Measurements from ENCODE around the gene MEIS3. TPM values are rescaled to one million over a fixed set of nuclear protein-coding genes. Genes with fewer than 3 reads are reported as not detected.

MEIS3 gene
- total and polyA plus RNA-seq, 2 experiments from 2014 or later: 20.1 to 56.1 TPM

GRCh38 chr19:47430041-47430802 is 10.9 kb upstream of the MEIS3 start:
- Histone ChIP-seq H3K36me3 (ENCODE audit: low read depth) (no peaks in the 10 kb centered on the region), H3K9me2 (ENCODE audit: insufficient read depth) (no peaks in the 10 kb centered on the region), H3K4me1 (ENCODE audit: insufficient read depth) (peaks cover 6% of the 10 kb centered on the region; the same call in 1 of the 2 replicates), H2AFZ (peak overlapping the region; percentile 77), H3K79me2 (ENCODE audit: insufficient read depth) (no peaks in the 10 kb centered on the region), H3K27ac (no peak overlapping the region), H4K20me1 (ENCODE audit: insufficient read depth) (no peaks in the 10 kb centered on the region), H3K4me2 (ENCODE audit: unreplicated experiment) (peak overlapping the region; percentile 32), H3K4me3 (peak overlapping the region; percentile 13; the same call in 1 of the 2 replicates), H3K9ac (peak overlapping the region; percentile 46), H3K27me3 (replicated peaks; ENCODE audit: insufficient read depth) (no peaks in the 10 kb centered on the region), H3F3A (ENCODE audit: insufficient read depth) (peaks cover 8% of the 10 kb centered on the region), H3K9me3 (ENCODE audit: low read depth) (no peaks in the 10 kb centered on the region)
- in situ Hi-C loops (cut with MboI): no loop called here
- TF ChIP-seq EZH2 (IDR thresholded peaks at IDR 0.05; ENCODE audit: insufficient read depth, poor library complexity, severe bottlenecking) (no peak), EZH2phosphoT487 (IDR thresholded peaks at IDR 0.05; ENCODE audit: insufficient read depth, low read depth) (no peak)
- DNase-seq: peak; percentile 88
- WGBS, 2 experiments (ENCODE audit: low coverage in 1 of 2, low lambda C conversion rate in 2 of 2, missing lambda C conversion rate in 2 of 2): 11% methylated on average over 58 to 69 of the region's 69 CpGs

- H3K36me3 ChIP-seq (ENCODE audit: low read depth): no peaks in the 10 kb centered on the region
- H3F3A ChIP-seq (ENCODE audit: insufficient read depth): peaks cover 8% of the 10 kb centered on the region
- in situ Hi-C loops (cut with MboI): no loop called here
- H3K4me1 ChIP-seq (ENCODE audit: insufficient read depth): peaks cover 6% of the 10 kb centered on the region; the same call in 1 of the 2 replicates
- H3K9me3 ChIP-seq (ENCODE audit: low read depth): no peaks in the 10 kb centered on the region
- no peaks in the 10 kb centered on the region for H3K79me2 ChIP-seq (ENCODE audit: insufficient read depth)
- peak overlapping the region; percentile 77 for H2AFZ ChIP-seq
- H3K4me2 ChIP-seq (ENCODE audit: unreplicated experiment): no peak overlapping the region
- 27 to 33% methylated on average over 16 to 20 of the region's 20 CpGs for WGBS, 2 experiments (ENCODE audit: low coverage in 1 of 2, low lambda C conversion rate in 2 of 2, missing lambda C conversion rate in 2 of 2)
- no peaks in the 10 kb centered on the region for H3K9me2 ChIP-seq (ENCODE audit: insufficient read depth)
- H3K27me3 ChIP-seq (replicated peaks; ENCODE audit: insufficient read depth): 0 out of 2 replicates have a peak, but pooled peaks cover 5% of the 10 kb centered on the region
- H3K27ac ChIP-seq: no peak overlapping the region
- TF ChIP-seq EZH2phosphoT487 (IDR thresholded peaks at IDR 0.05; ENCODE audit: insufficient read depth, low read depth) (no peak), EZH2 (IDR thresholded peaks at IDR 0.05; ENCODE audit: insufficient read depth, poor library complexity, severe bottlenecking) (no peak)
- no peak overlapping the region; the same call in 1 of the 2 replicates for H3K9ac ChIP-seq
- no peak overlapping the region for H3K4me3 ChIP-seq
- no peak for DNase-seq
- no peaks in the 10 kb centered on the region for H4K20me1 ChIP-seq (ENCODE audit: insufficient read depth)
Measured at GRCh38 chr19:47429140-47429793, 9.9 kb upstream of the MEIS3 start.

- H3K4me2 ChIP-seq (ENCODE audit: unreplicated experiment): peak overlapping the region; percentile 89
- H3K27ac ChIP-seq: peak overlapping the region; percentile 54
- peak; percentile 100 for DNase-seq
- no peaks in the 10 kb centered on the region for H3K79me2 ChIP-seq (ENCODE audit: insufficient read depth)
- 2 to 6% methylated on average over 22 to 27 of the region's 27 CpGs for WGBS, 2 experiments (ENCODE audit: low coverage in 1 of 2, low lambda C conversion rate in 2 of 2, missing lambda C conversion rate in 2 of 2)
- no peaks in the 10 kb centered on the region for H3K36me3 ChIP-seq (ENCODE audit: low read depth)
- TF ChIP-seq EZH2phosphoT487 (IDR thresholded peaks at IDR 0.05; ENCODE audit: insufficient read depth, low read depth) (no peak), EZH2 (IDR thresholded peaks at IDR 0.05; ENCODE audit: insufficient read depth, poor library complexity, severe bottlenecking) (no peak)
- peaks cover 8% of the 10 kb centered on the region for H3F3A ChIP-seq (ENCODE audit: insufficient read depth)
- peaks cover 6% of the 10 kb centered on the region; the same call in 1 of the 2 replicates for H3K4me1 ChIP-seq (ENCODE audit: insufficient read depth)
- peak overlapping the region; percentile 63 for H3K4me3 ChIP-seq
- peak overlapping the region; percentile 85 for H2AFZ ChIP-seq
- peaks cover 7% of the 10 kb centered on the region for H3K27me3 ChIP-seq (replicated peaks; ENCODE audit: insufficient read depth)
- H4K20me1 ChIP-seq (ENCODE audit: insufficient read depth): no peaks in the 10 kb centered on the region
- peak overlapping the region; percentile 42 for H3K9ac ChIP-seq
- no peaks in the 10 kb centered on the region for H3K9me2 ChIP-seq (ENCODE audit: insufficient read depth)
- no peaks in the 10 kb centered on the region for H3K9me3 ChIP-seq (ENCODE audit: low read depth)
- in situ Hi-C loops (cut with MboI): no loop called here
Measured at GRCh38 chr19:47428177-47428894, 9.0 kb upstream of the MEIS3 start.
